ENCODE measurements around the gene ERLIN1. TPM values are rescaled to one million over a fixed set of nuclear protein-coding genes. Genes with fewer than 3 reads are reported as not detected.

Gene ERLIN1
- total and polyA plus RNA-seq, 8 donors, result 23.8 to 56.3 (median 47.0) TPM

- no peak for ATAC-seq
- no peak for TF ChIP-seq CTCF (IDR thresholded peaks at IDR 0.05)
- peak overlapping the region; percentile 86 to 88 for H3K4me3 ChIP-seq
- H3K27ac ChIP-seq, result peak overlapping the region in 1 of 2 donors; percentile 85
- H3K27me3 ChIP-seq, result no peaks in the 10 kb centered on the region
- intact Hi-C loops (cut with DNase I), result no loop called here
- H3K9me3 ChIP-seq, result no peaks in the 10 kb centered on the region
- peaks cover 15 to 68% of the 10 kb centered on the region in 2 donors for H3K4me1 ChIP-seq
- DNase-seq, result no peak
- H3K36me3 ChIP-seq, result peaks cover 0 to 17% of the 10 kb centered on the region in 2 donors
Measured at GRCh38 chr10:100184426-100184825, 1.4 kb downstream of the ERLIN1 start.

- ATAC-seq (no peak), DNase-seq (peak in 1 of 4 donors; percentile 2)
- Histone ChIP-seq H3K4me3 (no peak overlapping the region), H3K36me3 (peaks cover 0 to 24% of the 10 kb centered on the region in 2 donors), H3K4me1 (peaks cover 15 to 72% of the 10 kb centered on the region in 2 donors), H3K27me3 (no peaks in the 10 kb centered on the region), H3K27ac (peak overlapping the region in 1 of 2 donors; percentile 85), H3K9me3 (no peaks in the 10 kb centered on the region)
- intact Hi-C loops (cut with DNase I), result no loop called here
- TF ChIP-seq CTCF (IDR thresholded peaks at IDR 0.05), result no peak
Measured at GRCh38 chr10:100183481-100183880, 2.3 kb downstream of the ERLIN1 start.

GRCh38 chr10:100182908-100183307 lies 2.9 kb downstream of the ERLIN1 start:
- DNase-seq (no peak), ATAC-seq (no peak)
- Histone ChIP-seq H3K27me3 (no peaks in the 10 kb centered on the region), H3K4me1 (peaks cover 15 to 71% of the 10 kb centered on the region in 2 donors), H3K27ac (peak overlapping the region in 1 of 2 donors; percentile 85), H3K9me3 (no peaks in the 10 kb centered on the region), H3K36me3 (peaks cover 0 to 30% of the 10 kb centered on the region in 2 donors), H3K4me3 (no peak overlapping the region)
- intact Hi-C loops (cut with DNase I), result no loop called here
- no peak for TF ChIP-seq CTCF (IDR thresholded peaks at IDR 0.05)

- H3K27ac ChIP-seq, result peak overlapping the region in 1 of 2 donors; percentile 85
- no peak for TF ChIP-seq CTCF (IDR thresholded peaks at IDR 0.05)
- DNase-seq, result peak in 1 of 4 donors; percentile 28
Measured at GRCh38 chr10:100182281-100182680, 3.5 kb downstream of the ERLIN1 start.

GRCh38 chr10:100175875-100176274 lies 10.0 kb downstream of the ERLIN1 start:
- peaks cover 0 to 13% of the 10 kb centered on the region in 2 donors for H3K4me1 ChIP-seq
- no peak overlapping the region for H3K4me3 ChIP-seq
- no peak for TF ChIP-seq CTCF (IDR thresholded peaks at IDR 0.05)
- intact Hi-C loops (cut with DNase I), result no loop called here
- H3K27ac ChIP-seq, result peak overlapping the region in 1 of 2 donors; percentile 2
- DNase-seq, result no peak
- no peak for ATAC-seq
- no peaks in the 10 kb centered on the region for H3K9me3 ChIP-seq
- peaks cover 0 to 76% of the 10 kb centered on the region in 2 donors for H3K36me3 ChIP-seq
- no peaks in the 10 kb centered on the region for H3K27me3 ChIP-seq

More at GRCh38 chr10:100182281-100182680, 3.5 kb downstream of the ERLIN1 start:
- H3K4me3 ChIP-seq, result no peak overlapping the region
- H3K4me1 ChIP-seq, result peaks cover 14 to 65% of the 10 kb centered on the region in 2 donors
- no peaks in the 10 kb centered on the region for H3K9me3 ChIP-seq
- no peak for ATAC-seq
- peaks cover 0 to 36% of the 10 kb centered on the region in 2 donors for H3K36me3 ChIP-seq
- no peaks in the 10 kb centered on the region for H3K27me3 ChIP-seq
- intact Hi-C loops (cut with DNase I), result no loop called here

All from left lung (tissue), 10 donors.